ENCODE measurements around the gene RAB10. TPM values are rescaled to one million over a fixed set of nuclear protein-coding genes. Genes with fewer than 3 reads are reported as not detected.

Gene RAB10
- total and polyA plus RNA-seq, 2 of the 4 experiments (the other 2 are of a cell fraction) = 30.1 to 77.1 TPM

DNA sequence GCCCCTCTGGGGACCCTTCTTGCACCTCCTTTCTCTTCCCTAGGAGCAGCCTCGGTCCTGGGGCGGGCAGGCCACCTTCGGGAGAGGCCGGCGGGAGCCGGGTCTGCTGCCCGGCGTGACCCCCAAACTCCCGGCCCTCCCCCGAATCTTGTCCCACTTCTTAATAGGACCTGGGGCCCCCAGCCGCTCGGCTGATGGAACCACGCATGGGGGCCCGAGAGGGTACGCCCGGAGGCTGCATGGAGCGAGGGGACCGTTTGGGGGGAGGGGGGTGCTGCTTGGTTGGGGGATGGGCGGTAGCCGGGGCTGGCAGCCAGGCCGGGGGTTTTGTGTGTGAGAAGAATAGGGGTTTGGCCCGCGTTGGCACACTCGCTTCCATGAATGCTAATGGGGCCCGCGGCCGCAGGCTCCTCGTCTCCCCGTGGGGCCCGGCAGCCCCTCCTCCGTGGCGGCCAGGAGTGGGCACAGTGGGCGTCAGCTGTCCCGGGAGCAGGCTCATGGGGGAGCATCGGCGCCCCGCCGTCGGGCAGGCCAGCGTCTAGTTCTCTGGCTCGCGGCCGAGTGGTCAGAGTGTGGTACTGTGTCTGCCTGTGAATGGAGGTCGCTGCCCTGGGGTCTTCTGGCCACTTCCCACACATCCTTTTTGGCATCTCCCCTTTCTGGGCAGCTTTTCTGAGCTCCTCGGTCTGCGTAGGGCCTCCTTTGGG, 140.0 kb downstream of the RAB10 start:
- Histone ChIP-seq H3K27ac (ENCODE audit: insufficient read depth, low read length) (no peak overlapping the region), H2AK9ac (replicated peaks; ENCODE audit: low read depth, low read length, poor library complexity) (no peak overlapping the region), H2BK15ac (ENCODE audit: low read depth, low read length) (no peak overlapping the region), H2BK20ac (ENCODE audit: low read depth, low read length) (no peak overlapping the region), H3K23ac (ENCODE audit: low read depth, low read length) (no peak overlapping the region), H4K8ac (ENCODE audit: low read depth in 2 of 2, low read length in 2 of 2) (no peak overlapping the region), H3K18ac (ENCODE audit: low read depth, low read length) (no peak overlapping the region), H3K36me3 (ENCODE audit: control insufficient read depth, insufficient read depth, low read length) (no peaks in the 10 kb centered on the region), H3K4me2 (ENCODE audit: low read depth, low read length) (no peak overlapping the region), H3K14ac (replicated peaks; ENCODE audit: low read depth, low read length) (no peak overlapping the region), H3K4ac (ENCODE audit: low read depth, low read length) (no peak overlapping the region), H3K9me1 (ENCODE audit: insufficient read depth, low read length) (no peaks in the 10 kb centered on the region), H3K9ac (ENCODE audit: low read depth, low read length) (no peak overlapping the region), H4K91ac (ENCODE audit: insufficient read depth, low read depth, low read length) (no peak overlapping the region), H3K9me3 (ENCODE audit: control insufficient read depth, insufficient read depth, low read length) (no peaks in the 10 kb centered on the region; the same call in 1 of the 2 replicates), H2AFZ (replicated peaks; ENCODE audit: low read length, poor library complexity) (peak overlapping the region; percentile 32), H2BK5ac (ENCODE audit: low read depth, low read length, poor library complexity, severe bottlenecking) (no peak overlapping the region), H3K27me3 (ENCODE audit: control insufficient read depth, insufficient read depth, low read length) (peaks cover 60% of the 10 kb centered on the region), H3K4me3 (ENCODE audit: insufficient read depth, low read depth, low read length) (no peak overlapping the region), H4K5ac (ENCODE audit: low read depth, low read length) (no peak overlapping the region), H3K4me1 (ENCODE audit: control insufficient read depth, insufficient read depth, low read length) (no peaks in the 10 kb centered on the region), H2BK120ac (ENCODE audit: low read depth, low read length) (no peak overlapping the region), H2AK5ac (ENCODE audit: low read depth, low read length) (no peak overlapping the region), H3K56ac (ENCODE audit: extremely low read depth, insufficient read depth, low read length) (no peak overlapping the region), H3K79me1 (ENCODE audit: low read depth in 1 of 2, low read length in 2 of 2) (no peaks in the 10 kb centered on the region), H4K20me1 (ENCODE audit: insufficient read depth, low read length) (no peaks in the 10 kb centered on the region)
- POLR2A ChIA-PET (ENCODE audit: unreplicated experiment) = no interaction called here
- CTCF ChIA-PET = no interaction called here
- BruUV-seq (replicated peaks) = no TSS peak
- dilution Hi-C loops (cut with HindIII; ENCODE audit: low sequenced_read_pairs, unreplicated experiment) (no loop called here), intact Hi-C loops (cut with micrococcal nuclease) (no loop called here), in situ Hi-C loops (cut with MboI; ENCODE audit: low sequenced_read_pairs) (no loop called here)
- WGBS, 2 experiments (ENCODE audit: extremely low coverage in 2 of 2, insufficient read length in 1 of 2) = 19% methylated on average over 12 of the region's 46 CpGs; no CpG with 5 or more reads in 1 of the 2 experiments
- DNase-seq = no peak
- ATAC-seq (ENCODE audit: low read depth) = no peak
- TF ChIP-seq RAD21 (IDR thresholded peaks at IDR 0.05; ENCODE audit: low read length) = no peak
- TF ChIP-seq NFE2L2 (IDR thresholded peaks at IDR 0.05; ENCODE audit: low read depth, low read length) = no peak
- no peak for TF ChIP-seq BHLHE40 (IDR thresholded peaks at IDR 0.05; ENCODE audit: low read depth, low read length)
- no peak for TF ChIP-seq ELK1 (IDR thresholded peaks at IDR 0.05; ENCODE audit: borderline replicate concordance, low read depth, low read length)
- no peak for TF ChIP-seq MAZ (IDR thresholded peaks at IDR 0.05; ENCODE audit: borderline replicate concordance, low read depth, low read length)
- no peak for TF ChIP-seq RFX5 (IDR thresholded peaks at IDR 0.05; ENCODE audit: low read depth, low read length)
- no peak for TF ChIP-seq RCOR1 (IDR thresholded peaks at IDR 0.05; ENCODE audit: insufficient replicate concordance, low read length)
- no peak for TF ChIP-seq CEBPB (IDR thresholded peaks at IDR 0.05; ENCODE audit: low read depth, low read length)
- TF ChIP-seq FOS (IDR thresholded peaks at IDR 0.05; ENCODE audit: low read depth, low read length) = no peak
- no peak for TF ChIP-seq CHD1 (IDR thresholded peaks at IDR 0.05; ENCODE audit: low read depth, low read length)
- no peak for TF ChIP-seq MXI1 (IDR thresholded peaks at IDR 0.05; ENCODE audit: borderline replicate concordance, low read depth, low read length)
- TF ChIP-seq, protein P1, sequence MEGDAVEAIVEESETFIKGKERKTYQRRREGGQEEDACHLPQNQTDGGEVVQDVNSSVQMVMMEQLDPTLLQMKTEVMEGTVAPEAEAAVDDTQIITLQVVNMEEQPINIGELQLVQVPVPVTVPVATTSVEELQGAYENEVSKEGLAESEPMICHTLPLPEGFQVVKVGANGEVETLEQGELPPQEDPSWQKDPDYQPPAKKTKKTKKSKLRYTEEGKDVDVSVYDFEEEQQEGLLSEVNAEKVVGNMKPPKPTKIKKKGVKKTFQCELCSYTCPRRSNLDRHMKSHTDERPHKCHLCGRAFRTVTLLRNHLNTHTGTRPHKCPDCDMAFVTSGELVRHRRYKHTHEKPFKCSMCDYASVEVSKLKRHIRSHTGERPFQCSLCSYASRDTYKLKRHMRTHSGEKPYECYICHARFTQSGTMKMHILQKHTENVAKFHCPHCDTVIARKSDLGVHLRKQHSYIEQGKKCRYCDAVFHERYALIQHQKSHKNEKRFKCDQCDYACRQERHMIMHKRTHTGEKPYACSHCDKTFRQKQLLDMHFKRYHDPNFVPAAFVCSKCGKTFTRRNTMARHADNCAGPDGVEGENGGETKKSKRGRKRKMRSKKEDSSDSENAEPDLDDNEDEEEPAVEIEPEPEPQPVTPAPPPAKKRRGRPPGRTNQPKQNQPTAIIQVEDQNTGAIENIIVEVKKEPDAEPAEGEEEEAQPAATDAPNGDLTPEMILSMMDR (conservative IDR thresholded peaks at IDR 0.05; ENCODE audit: low read depth, low read length) = no peak
